ENCODE measurements around the gene TMEM184C.

DNA sequence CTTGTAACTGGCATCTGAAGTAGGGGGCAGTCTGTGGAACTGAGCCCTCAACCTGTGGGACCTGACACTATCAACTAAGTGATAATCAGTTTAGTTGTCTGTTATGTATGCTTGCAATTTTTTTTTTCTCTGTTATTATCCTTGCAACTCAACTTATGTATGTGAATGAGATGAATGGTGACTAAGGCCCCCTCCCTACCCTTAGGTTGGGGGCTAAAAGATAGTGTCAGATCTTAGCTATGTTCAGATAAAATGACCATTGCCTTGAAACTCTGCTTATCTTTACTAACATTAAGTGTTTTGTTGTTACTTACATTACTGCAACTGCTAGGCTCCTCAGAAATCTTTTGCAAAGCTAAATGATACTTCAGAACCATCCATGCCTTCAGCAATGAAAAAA is 31.5 kb downstream of the TMEM184C start:
- TF ChIP-seq CTCF (IDR thresholded peaks at IDR 0.05; ENCODE audit: low read length) = no peak
- no peak for TF ChIP-seq EZH2phosphoT487 (IDR thresholded peaks at IDR 0.05; ENCODE audit: low read length)
- no peak for TF ChIP-seq EZH2 (optimal IDR thresholded peaks at IDR 0.05; ENCODE audit: low read depth, low read length)
